Psoas muscle (tissue), 8 donors: ENCODE measurements around the gene CRYGS. TPM values are rescaled to one million over a fixed set of nuclear protein-coding genes. Genes with fewer than 3 reads are reported as not detected.

ENCODE experiments used
- ATAC-seq, 4 donors: fragments of 200-7000 bp; cut with Tn5 transposase; one replicate each; pipeline ENCODE4 v1.9.1; 2020; ENCODE audit warnings: moderate library complexity in 3 of 4, mild to moderate bottlenecking in 2 of 4
- DNase-seq, 2 donors: peaks; one replicate each; pipeline ENCODE4 v3.0.0-alpha.2; 2020
- H3K27ac ChIP-seq: fragments of 200-600 bp; one replicate; pipeline ENCODE4 v1.8.0; 2022
- H3K27me3 ChIP-seq, 3 donors: fragments of 200-600 bp in 1 of 3; one replicate each; pipeline versions ENCODE4 v1.6.1 to v1.8.0; 2013 to 2022; ENCODE audit warnings: low read length in 2 of 3, mild to moderate bottlenecking in 2 of 3, moderate library complexity in 1 of 3; ENCODE audit not compliant: insufficient read depth in 3 of 3
- H3K36me3 ChIP-seq, 2 donors: fragments of 200-600 bp in 1 of 2; one replicate each; pipeline versions ENCODE4 v1.6.1 to v1.8.0; 2013 to 2022; ENCODE audit warnings: low read depth in 1 of 2, mild to moderate bottlenecking in 1 of 2, moderate library complexity in 1 of 2; ENCODE audit not compliant: insufficient read depth in 1 of 2
- H3K4me1 ChIP-seq: fragments of 200-600 bp; one replicate; pipeline ENCODE4 v1.8.0; 2022
- H3K4me3 ChIP-seq: fragments of 200-600 bp; one replicate; pipeline ENCODE4 v1.8.0; 2022; ENCODE audit warnings: mild to moderate bottlenecking
- H3K9me3 ChIP-seq: fragments of 200-600 bp; one replicate; pipeline ENCODE4 v1.8.0; 2022
- CTCF ChIP-seq: fragments of 200-600 bp; IDR thresholded peaks from one replicate; pipeline ENCODE4 v1.8.0; 2022; ENCODE audit warnings: antibody characterized with exemption
- WGBS, 3 donors: extraction: QIAGEN DNeasy Blood & Tissue Kit; methylation state at CpG; one replicate each; pipeline versions ENCODE4 v1.1.6 to v1.1.7; 2013; 5-methylcytosine and 5-hydroxymethylcytosine counted together
- intact Hi-C, 2 donors: fragments of 100-400 bp; cut with DNase I; formaldehyde crosslinking; loops; one replicate each; pipeline versions ENCODE4 v1.11.0 to v1.14.2; 2022
- polyA plus RNA-seq, 3 donors: library from polyadenylated mRNA; stranded (reverse); fragments of 200-250 nt; gene quantifications; one replicate each; pipeline ENCODE4 v1.2.3, GENCODE V29; 2013
- total RNA-seq, 4 donors: library from RNA; stranded (reverse); fragmentation: NEBNext Ultra II Directional in 2 of 4; extraction: Animal tissue kit (Norgen Biotek cat#: 25700) in 2 of 4; gene quantifications; one replicate each; pipeline versions ENCODE4 v1.2.1 to v1.2.4, GENCODE V29; 2021 to 2023
- donor health status: healthy with polysubstance abuse.
- donor health status: DM: no; HTN: no; CAD: no; lungs with moderate emphysema.
- donor health status: Bipolar disorder and iron deficiency.
- donor health status: healthy.
- donor health status: DM: yes; HTN: yes; CAD: no.
- donor health status: DM: no; HTN: no; CAD: no.
- donor health status: DM: no; HTN: no; CAD: no.
- donor health status: DM: yes; HTN: yes; CAD: no.

The CRYGS gene
- total and polyA plus RNA-seq, 7 donors: 0.30 to 1.0 (median 0.56) TPM

GRCh38 chr3:186492385-186492984 is 51.7 kb downstream of the CRYGS start:
- Histone ChIP-seq H3K9me3 (no peaks in the 10 kb centered on the region), H3K4me3 (no peak overlapping the region), H3K4me1 (no peaks in the 10 kb centered on the region), H3K36me3 (no peaks in the 10 kb centered on the region), H3K27ac (no peak overlapping the region), H3K27me3 (no peaks in the 10 kb centered on the region)
- WGBS, 3 donors: 49 to 53% (median 50%) methylated on average over 4 of the region's 4 CpGs
- no peak for ATAC-seq
- intact Hi-C loops: no loop called here
- DNase-seq: no peak
- TF ChIP-seq CTCF: no peak

- DNase-seq (no peak), ATAC-seq (no peak)
- Histone ChIP-seq H3K27ac (no peak overlapping the region), H3K27me3 (no peaks in the 10 kb centered on the region), H3K4me1 (no peaks in the 10 kb centered on the region), H3K4me3 (no peak overlapping the region), H3K36me3 (no peaks in the 10 kb centered on the region), H3K9me3 (no peaks in the 10 kb centered on the region)
- no peak for TF ChIP-seq CTCF
- intact Hi-C loops: no loop called here
- 86 to 90% (median 87%) methylated on average over 4 of the region's 4 CpGs for WGBS, 3 donors
These were observed 54.7 kb downstream of the CRYGS start for GRCh38 chr3:186489507-186489906.

Other genes with a start within 250 kb of the CRYGS start
- 10 to 100 TPM in 2 of 4 donors, 1 to 10 TPM in 2; 5.3 to 12.1 (median 9.4) TPM for gene DGKG, start 182.1 kb downstream of the CRYGS start, total RNA-seq
- gene DGKG, start 182.1 kb downstream of the CRYGS start, polyA plus RNA-seq: 10 to 100 TPM in 1 of 3 donors, 1 to 10 TPM in 2; 3.6 to 10.4 (median 6.7) TPM
- gene TBCCD1, start 23.0 kb upstream of the CRYGS start, total RNA-seq: 1 to 10 TPM; 4.9 to 7.8 (median 6.4) TPM
- gene TBCCD1, start 23.0 kb upstream of the CRYGS start, polyA plus RNA-seq: 10 to 100 TPM in 1 of 3 donors, 1 to 10 TPM in 2; 4.6 to 10.8 (median 7.6) TPM
- 10 to 100 TPM; 10.3 to 24.2 (median 17.4) TPM for gene DNAJB11, start 26.3 kb upstream of the CRYGS start, total RNA-seq
- gene DNAJB11, start 26.3 kb upstream of the CRYGS start, polyA plus RNA-seq: 10 to 100 TPM; 35.4 to 49.2 (median 47.3) TPM
- gene AHSG, start 68.7 kb upstream of the CRYGS start, total RNA-seq: not detected
- gene AHSG, start 68.7 kb upstream of the CRYGS start, polyA plus RNA-seq: not detected
- not detected for gene FETUB, start 96.0 kb upstream of the CRYGS start, total RNA-seq
- not detected for gene FETUB, start 96.0 kb upstream of the CRYGS start, polyA plus RNA-seq
- gene HRG, start 121.6 kb upstream of the CRYGS start, total RNA-seq: not detected
- gene HRG, start 121.6 kb upstream of the CRYGS start, polyA plus RNA-seq: not detected
- under 1 TPM in 2 of 4 donors, not detected in 2; 0.16 to 0.26 TPM for gene KNG1, start 173.0 kb upstream of the CRYGS start, total RNA-seq
- gene KNG1, start 173.0 kb upstream of the CRYGS start, polyA plus RNA-seq: not detected
- 100 to 1,000 TPM; 541 to 778 (median 587) TPM for gene EIF4A2, start 239.2 kb upstream of the CRYGS start, total RNA-seq
- gene EIF4A2, start 239.2 kb upstream of the CRYGS start, polyA plus RNA-seq: 100 to 1,000 TPM; 397 to 570 (median 513) TPM